IMR-90 (cell line): ENCODE data around the gene FGF19. TPM values are rescaled to one million over a fixed set of nuclear protein-coding genes. Genes with fewer than 3 reads are reported as not detected.

Experiments
- ATAC-seq: fragments of 200-7000 bp; cut with Tn5 transposase; 2 replicates; pipeline ENCODE4 v1.9.1; 2020; ENCODE audit warnings: low read depth, mild to moderate bottlenecking, moderate library complexity
- BruUV-seq: library from RNA; stranded (reverse); fragments of 400-500 nt; replicated peaks from 2 replicates; lab custom pipeline; 2021; lab: Mats Ljungman, UMichigan
- CTCF ChIA-PET: fragments of 300-600 bp; formaldehyde crosslinking; extraction: SDS; loops from one replicate; lab custom pipeline; 2021; ENCODE audit warnings: antibody characterized with exemption; lab: Yijun Ruan, JAX
- POLR2A ChIA-PET: fragments of 300-600 bp; sonication (Branson Sonifier 250); formaldehyde crosslinking; loops from one replicate; lab custom pipeline; 2022; ENCODE audit warnings: antibody characterized with exemption; ENCODE audit not compliant: unreplicated experiment; lab: Charles Lee
- DNase-seq: peaks from one replicate; pipeline ENCODE4 v3.0.0; 2013
- H2AFZ ChIP-seq: replicated peaks from 2 replicates; pipeline ENCODE3; 2013; ENCODE audit warnings: low read length, mild to moderate bottlenecking; ENCODE audit not compliant: poor library complexity
- H2AK5ac ChIP-seq: 2 replicates; pipeline ENCODE4 v1.6.1; 2013; ENCODE audit warnings: low read depth, low read length, inconsistent platforms
- H2AK9ac ChIP-seq: replicated peaks from 2 replicates; pipeline ENCODE3; 2013; ENCODE audit warnings: mild to moderate bottlenecking, low read depth, low read length, moderate library complexity; ENCODE audit not compliant: poor library complexity
- H2BK120ac ChIP-seq: 2 replicates; pipeline ENCODE4 v1.6.1; 2013; ENCODE audit warnings: low read depth, low read length, inconsistent platforms
- H2BK15ac ChIP-seq: 3 replicates; pipeline ENCODE4 v1.6.1; 2013; ENCODE audit warnings: low read depth, low read length, inconsistent platforms
- H2BK20ac ChIP-seq: 2 replicates; pipeline ENCODE4 v1.6.1; 2013; ENCODE audit warnings: low read depth, mild to moderate bottlenecking, inconsistent platforms, low read length, moderate library complexity
- H2BK5ac ChIP-seq: 2 replicates; pipeline ENCODE4 v1.6.1; 2013; ENCODE audit warnings: mild to moderate bottlenecking, low read depth, low read length, inconsistent platforms; ENCODE audit not compliant: poor library complexity, severe bottlenecking
- H3K14ac ChIP-seq: replicated peaks from 2 replicates; pipeline ENCODE4 v1.6.1; 2013; ENCODE audit warnings: low read depth, low read length, inconsistent platforms
- H3K18ac ChIP-seq: 2 replicates; pipeline ENCODE4 v1.6.1; 2013; ENCODE audit warnings: low read depth, low read length, control low read depth
- H3K23ac ChIP-seq: 2 replicates; pipeline ENCODE4 v1.6.1; 2013; ENCODE audit warnings: low read depth, low read length, inconsistent platforms
- H3K27ac ChIP-seq: 2 replicates; pipeline ENCODE4 v1.5.1; 2013; ENCODE audit warnings: mild to moderate bottlenecking, control low read depth, low read length; ENCODE audit not compliant: insufficient read depth
- H3K27me3 ChIP-seq: 2 replicates; pipeline ENCODE4 v1.6.1; 2013; ENCODE audit warnings: low read length; ENCODE audit not compliant: control insufficient read depth, insufficient read depth
- H3K36me3 ChIP-seq: 2 replicates; pipeline ENCODE4 v1.6.1; 2013; ENCODE audit warnings: low read length, mixed read lengths; ENCODE audit not compliant: control insufficient read depth, insufficient read depth
- H3K4ac ChIP-seq: 2 replicates; pipeline ENCODE4 v1.6.1; 2013; ENCODE audit warnings: low read depth, low read length, inconsistent platforms
- H3K4me1 ChIP-seq: 2 replicates; pipeline ENCODE4 v1.6.1; 2013; ENCODE audit warnings: low read length, mixed read lengths; ENCODE audit not compliant: control insufficient read depth, insufficient read depth
- H3K4me2 ChIP-seq: 2 replicates; pipeline ENCODE4 v1.6.1; 2013; ENCODE audit warnings: low read depth, mild to moderate bottlenecking, control low read depth, low read length, moderate library complexity
- H3K4me3 ChIP-seq: 2 replicates; pipeline ENCODE4 v1.5.1; 2013; ENCODE audit warnings: low read depth, mild to moderate bottlenecking, control low read depth, low read length, moderate library complexity; ENCODE audit not compliant: insufficient read depth
- H3K56ac ChIP-seq: 2 replicates; pipeline ENCODE4 v1.6.1; 2013; ENCODE audit warnings: low read length, inconsistent platforms; ENCODE audit not compliant: insufficient read depth; ENCODE audit errors: extremely low read depth
- H3K79me1 ChIP-seq, 2 experiments: 2 replicates each; pipeline ENCODE4 v1.6.1; 2013; ENCODE audit warnings: low read length in 2 of 2, inconsistent platforms in 1 of 2, low read depth in 1 of 2
- H3K9ac ChIP-seq: 2 replicates; pipeline ENCODE4 v1.6.1; 2013; ENCODE audit warnings: low read depth, low read length, control low read depth
- H3K9me1 ChIP-seq: 2 replicates; pipeline ENCODE4 v1.6.1; 2013; ENCODE audit warnings: low read length, inconsistent platforms; ENCODE audit not compliant: insufficient read depth
- H3K9me3 ChIP-seq: 2 replicates; pipeline ENCODE4 v1.6.1; 2013; ENCODE audit warnings: low read length; ENCODE audit not compliant: control insufficient read depth, insufficient read depth
- H4K20me1 ChIP-seq: 2 replicates; pipeline ENCODE4 v1.6.1; 2013; ENCODE audit warnings: low read length, inconsistent platforms; ENCODE audit not compliant: insufficient read depth
- H4K5ac ChIP-seq: 2 replicates; pipeline ENCODE4 v1.6.1; 2013; ENCODE audit warnings: mild to moderate bottlenecking, low read depth, low read length, control low read depth
- H4K8ac ChIP-seq, 2 experiments: 2 replicates each; pipeline ENCODE4 v1.6.1; 2013; ENCODE audit warnings: low read depth in 2 of 2, low read length in 2 of 2, control low read depth in 1 of 2, inconsistent platforms in 1 of 2
- H4K91ac ChIP-seq: 2 replicates; pipeline ENCODE4 v1.6.1; 2013; ENCODE audit warnings: low read depth, low read length, inconsistent platforms; ENCODE audit not compliant: insufficient read depth
- MAFK ChIP-seq: IDR thresholded peaks from 2 replicates; pipeline ENCODE4 v1.6.1; 2012; ENCODE audit warnings: low read depth, low read length, improper control_type of control experiment
- MXI1 ChIP-seq: IDR thresholded peaks from 2 replicates; pipeline ENCODE4 v1.6.1; 2012; ENCODE audit warnings: low read depth, mild to moderate bottlenecking, low read length, moderate library complexity, borderline replicate concordance
- NFE2L2 ChIP-seq: fragments of 150-350 bp; IDR thresholded peaks from 2 replicates; pipeline ENCODE4 v1.6.1; 2016; ENCODE audit warnings: low read depth, mild to moderate bottlenecking, low read length
- WGBS, 2 experiments: methylation state at CpG; one replicate each; pipeline versions ENCODE4 v1.1.5 to v1.1.7; 2013; ENCODE audit warnings: missing lambda C conversion rate in 2 of 2; ENCODE audit not compliant: insufficient read length in 1 of 2; ENCODE audit errors: extremely low coverage in 2 of 2; 5-methylcytosine and 5-hydroxymethylcytosine counted together
- dilution Hi-C: fragments of 300-500 bp; cut with HindIII; formaldehyde crosslinking; loops from one replicate; pipeline ENCODE4 v1.14.3; 2018; ENCODE audit warnings: low sequenced_read_pairs; ENCODE audit not compliant: unreplicated experiment
- in situ Hi-C: fragments of 300-500 bp; cut with MboI; formaldehyde crosslinking; loops from 3 replicates; pipeline ENCODE4 v1.14.3; 2019; ENCODE audit warnings: low sequenced_read_pairs, inconsistent platforms, mixed read lengths
- intact Hi-C: fragments of 100-400 bp; cut with micrococcal nuclease; formaldehyde crosslinking; loops from 2 replicates; pipeline ENCODE4 v1.10.0; 2022
- polyA plus RNA-seq, 3 experiments: library from polyadenylated mRNA; depleted of rRNA; stranded (reverse); fragments of >200 nt; gene quantifications; 2 replicates each; pipeline ENCODE4 v1.2.3, GENCODE V29; 2012; ENCODE audit warnings: low replicate concordance in 1 of 3
- total RNA-seq: library from RNA; depleted of rRNA; stranded (reverse); fragments of >200 nt; gene quantifications from 2 replicates; pipeline ENCODE4 v1.2.3, GENCODE V29; 2012
- TF ChIP-seq, protein P1 (sequence below): fragments of 150-350 bp; IDR thresholded peaks from 2 replicates; pipeline ENCODE4 v1.6.1; 2016; ENCODE audit warnings: low read depth, mild to moderate bottlenecking, low read length, moderate library complexity, borderline replicate concordance
- TF ChIP-seq, protein P2 (sequence below): conservative IDR thresholded peaks from 2 replicates; pipeline ENCODE4 v1.5.1; 2012; ENCODE audit warnings: mild to moderate bottlenecking, low read depth, low read length, improper control_type of control experiment
- TF ChIP-seq, protein P3 (sequence below): fragments of 150-350 bp; IDR thresholded peaks from 2 replicates; pipeline ENCODE4 v1.6.1; 2017; ENCODE audit warnings: mild to moderate bottlenecking, antibody characterized with exemption, low read length, low read depth

FGF19 gene
- total and polyA plus RNA-seq, 2 of the 4 experiments (the other 2 are of a cell fraction), result not detected

DNA sequence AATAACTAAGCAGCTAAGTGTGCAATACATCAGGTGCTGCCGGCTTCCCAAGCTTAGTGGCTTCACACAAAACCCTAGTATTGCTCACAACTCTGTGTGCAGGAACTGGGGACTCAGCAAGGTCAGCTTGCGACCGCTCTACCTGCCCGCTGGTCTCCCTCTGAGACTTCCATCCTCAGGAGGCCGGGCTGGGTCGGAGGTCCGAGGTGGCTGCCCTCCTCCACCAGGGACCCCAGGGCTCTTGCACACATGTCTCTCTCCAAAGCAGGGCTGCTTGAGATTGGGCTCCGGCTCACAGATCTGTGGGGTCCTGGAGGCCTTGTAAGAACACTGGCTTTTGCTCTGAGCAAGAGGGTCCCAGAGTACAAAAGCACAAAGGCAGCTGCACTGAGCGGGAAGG is 25.4 kb upstream of the FGF19 start:
- H4K5ac ChIP-seq, result no peak overlapping the region
- no peaks in the 10 kb centered on the region for H3K36me3 ChIP-seq
- no TSS peak for BruUV-seq
- no peak for TF ChIP-seq MAFK
- TF ChIP-seq, protein P1, sequence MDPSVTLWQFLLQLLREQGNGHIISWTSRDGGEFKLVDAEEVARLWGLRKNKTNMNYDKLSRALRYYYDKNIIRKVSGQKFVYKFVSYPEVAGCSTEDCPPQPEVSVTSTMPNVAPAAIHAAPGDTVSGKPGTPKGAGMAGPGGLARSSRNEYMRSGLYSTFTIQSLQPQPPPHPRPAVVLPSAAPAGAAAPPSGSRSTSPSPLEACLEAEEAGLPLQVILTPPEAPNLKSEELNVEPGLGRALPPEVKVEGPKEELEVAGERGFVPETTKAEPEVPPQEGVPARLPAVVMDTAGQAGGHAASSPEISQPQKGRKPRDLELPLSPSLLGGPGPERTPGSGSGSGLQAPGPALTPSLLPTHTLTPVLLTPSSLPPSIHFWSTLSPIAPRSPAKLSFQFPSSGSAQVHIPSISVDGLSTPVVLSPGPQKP, result no peak
- TF ChIP-seq, protein P2, sequence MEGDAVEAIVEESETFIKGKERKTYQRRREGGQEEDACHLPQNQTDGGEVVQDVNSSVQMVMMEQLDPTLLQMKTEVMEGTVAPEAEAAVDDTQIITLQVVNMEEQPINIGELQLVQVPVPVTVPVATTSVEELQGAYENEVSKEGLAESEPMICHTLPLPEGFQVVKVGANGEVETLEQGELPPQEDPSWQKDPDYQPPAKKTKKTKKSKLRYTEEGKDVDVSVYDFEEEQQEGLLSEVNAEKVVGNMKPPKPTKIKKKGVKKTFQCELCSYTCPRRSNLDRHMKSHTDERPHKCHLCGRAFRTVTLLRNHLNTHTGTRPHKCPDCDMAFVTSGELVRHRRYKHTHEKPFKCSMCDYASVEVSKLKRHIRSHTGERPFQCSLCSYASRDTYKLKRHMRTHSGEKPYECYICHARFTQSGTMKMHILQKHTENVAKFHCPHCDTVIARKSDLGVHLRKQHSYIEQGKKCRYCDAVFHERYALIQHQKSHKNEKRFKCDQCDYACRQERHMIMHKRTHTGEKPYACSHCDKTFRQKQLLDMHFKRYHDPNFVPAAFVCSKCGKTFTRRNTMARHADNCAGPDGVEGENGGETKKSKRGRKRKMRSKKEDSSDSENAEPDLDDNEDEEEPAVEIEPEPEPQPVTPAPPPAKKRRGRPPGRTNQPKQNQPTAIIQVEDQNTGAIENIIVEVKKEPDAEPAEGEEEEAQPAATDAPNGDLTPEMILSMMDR, result no peak
- no peak for TF ChIP-seq NFE2L2
- no peak for TF ChIP-seq MXI1
- TF ChIP-seq, protein P3, sequence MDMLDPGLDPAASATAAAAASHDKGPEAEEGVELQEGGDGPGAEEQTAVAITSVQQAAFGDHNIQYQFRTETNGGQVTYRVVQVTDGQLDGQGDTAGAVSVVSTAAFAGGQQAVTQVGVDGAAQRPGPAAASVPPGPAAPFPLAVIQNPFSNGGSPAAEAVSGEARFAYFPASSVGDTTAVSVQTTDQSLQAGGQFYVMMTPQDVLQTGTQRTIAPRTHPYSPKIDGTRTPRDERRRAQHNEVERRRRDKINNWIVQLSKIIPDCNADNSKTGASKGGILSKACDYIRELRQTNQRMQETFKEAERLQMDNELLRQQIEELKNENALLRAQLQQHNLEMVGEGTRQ, result no peak
- no peaks in the 10 kb centered on the region; the same call in 1 of the 2 replicates for H3K4me1 ChIP-seq
- in situ Hi-C loops (no loop called here), dilution Hi-C loops (no loop called here), intact Hi-C loops (no loop called here)
- DNase-seq (no peak), ATAC-seq (no peak)
- no peaks in the 10 kb centered on the region for H3K79me1 ChIP-seq
- no peaks in the 10 kb centered on the region; the same call in 1 of the 2 replicates for H3K9me1 ChIP-seq
- no peak overlapping the region for H3K14ac ChIP-seq
- WGBS, 2 experiments, result 63% methylated on average over 3 of the region's 9 CpGs; no CpG with 5 or more reads in 1 of the 2 experiments
- no peak overlapping the region for H3K4me2 ChIP-seq
- CTCF ChIA-PET, result no interaction called here
- H3K56ac ChIP-seq, result no peak overlapping the region
- no peaks in the 10 kb centered on the region for H4K20me1 ChIP-seq
- no peak overlapping the region for H3K4ac ChIP-seq
- H3K9ac ChIP-seq, result no peak overlapping the region
- H2AK9ac ChIP-seq, result no peak overlapping the region
- peaks cover 55% of the 10 kb centered on the region for H3K27me3 ChIP-seq
- H4K91ac ChIP-seq, result no peak overlapping the region
- H2AK5ac ChIP-seq, result no peak overlapping the region
- no peak overlapping the region for H2BK5ac ChIP-seq
- no peak overlapping the region for H3K18ac ChIP-seq
- H2BK15ac ChIP-seq, result no peak overlapping the region
- no peak overlapping the region for H2BK20ac ChIP-seq
- peaks cover 3% of the 10 kb centered on the region for H3K9me3 ChIP-seq
- H3K23ac ChIP-seq, result no peak overlapping the region
- H2BK120ac ChIP-seq, result no peak overlapping the region
- no peak overlapping the region for H4K8ac ChIP-seq
- H3K4me3 ChIP-seq, result no peak overlapping the region
- no peak overlapping the region for H2AFZ ChIP-seq
- H3K27ac ChIP-seq, result no peak overlapping the region
- POLR2A ChIA-PET, result no interaction called here
